Activated CD8-positive, alpha-beta memory T cell treated with anti-CD3 and anti-CD28 coated beads for 24 hours (primary cell): ENCODE data around the gene CST9.
"Not testable (repeated sequence)": the region's sequence is repeated elsewhere in the genome, so short reads cannot be mapped to it uniquely, and the experiment has no call there.

Source experiments
- DNase-seq: peaks from one replicate; pipeline ENCODE4 v3.0.0-alpha.2; 2020

Gene CST9

GRCh38 chr20:23637282-23638221 is 31.8 kb upstream of the CST9 start, which contains the start of gene CST3:
CST3 (minus strand) TSS chr20:23637955; CDS start chr20:23637862, 93 bp downstream.
- DNase-seq: no peak

- DNase-seq: no peak
Observed at GRCh38 chr20:23636908-23637281, 31.2 kb upstream of the CST9 start.

DNA sequence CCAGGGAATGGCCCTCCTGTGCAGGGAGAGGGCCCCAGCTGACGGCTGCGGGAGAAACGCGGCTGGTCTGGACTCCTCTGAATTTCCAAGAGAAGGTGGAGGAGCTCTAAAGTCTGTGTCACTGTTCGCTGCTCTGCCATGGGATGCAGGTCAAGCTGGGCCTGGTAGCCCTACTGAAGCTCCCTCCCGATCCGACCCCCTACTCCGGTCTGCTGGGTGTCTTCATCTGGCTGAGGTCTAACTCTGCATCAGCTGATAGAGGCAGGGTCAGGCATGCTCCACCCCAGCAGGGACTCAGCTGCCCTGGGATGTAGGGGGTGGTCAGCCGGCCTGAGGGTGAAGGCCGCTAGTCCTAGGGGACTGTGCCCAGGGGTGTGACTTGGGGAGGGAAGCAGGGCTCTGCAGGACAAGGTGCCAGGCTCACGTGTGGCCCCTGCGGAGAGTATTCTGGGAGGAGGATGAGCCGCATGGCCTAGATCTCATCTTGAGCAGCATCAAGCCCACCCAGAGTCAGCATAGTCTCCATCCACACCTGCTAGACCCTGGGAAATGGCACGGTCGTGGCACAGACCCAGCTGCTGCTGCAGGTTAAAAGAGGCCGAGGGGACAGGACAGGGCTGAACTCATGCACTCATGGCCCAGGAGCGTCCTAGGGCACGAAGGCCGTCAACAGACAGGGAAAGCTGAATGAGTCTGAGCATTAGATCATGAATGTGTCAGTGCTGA is 30.6 kb upstream of the CST9 start:
- DNase-seq: no peak

DNA sequence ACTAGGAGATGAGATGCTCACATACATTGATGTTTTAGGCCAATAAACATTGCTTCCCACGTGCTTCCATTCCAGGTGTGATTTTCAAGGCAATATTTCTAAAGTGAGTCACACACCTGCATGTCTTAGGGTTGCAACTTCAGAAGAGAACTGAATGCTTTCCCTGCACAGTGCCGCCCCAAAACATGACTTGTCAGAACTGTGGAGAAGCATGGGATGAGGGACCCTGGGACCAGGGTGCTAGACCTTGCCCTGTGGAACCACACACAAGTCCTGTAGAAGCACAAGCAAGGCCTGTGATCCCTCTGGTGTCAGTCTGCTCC is 30.0 kb upstream of the CST9 start:
- not testable (repeated sequence) for DNase-seq

GRCh38 chr20:23634985-23635767 is 29.5 kb upstream of the CST9 start:
- no peak for DNase-seq

DNA sequence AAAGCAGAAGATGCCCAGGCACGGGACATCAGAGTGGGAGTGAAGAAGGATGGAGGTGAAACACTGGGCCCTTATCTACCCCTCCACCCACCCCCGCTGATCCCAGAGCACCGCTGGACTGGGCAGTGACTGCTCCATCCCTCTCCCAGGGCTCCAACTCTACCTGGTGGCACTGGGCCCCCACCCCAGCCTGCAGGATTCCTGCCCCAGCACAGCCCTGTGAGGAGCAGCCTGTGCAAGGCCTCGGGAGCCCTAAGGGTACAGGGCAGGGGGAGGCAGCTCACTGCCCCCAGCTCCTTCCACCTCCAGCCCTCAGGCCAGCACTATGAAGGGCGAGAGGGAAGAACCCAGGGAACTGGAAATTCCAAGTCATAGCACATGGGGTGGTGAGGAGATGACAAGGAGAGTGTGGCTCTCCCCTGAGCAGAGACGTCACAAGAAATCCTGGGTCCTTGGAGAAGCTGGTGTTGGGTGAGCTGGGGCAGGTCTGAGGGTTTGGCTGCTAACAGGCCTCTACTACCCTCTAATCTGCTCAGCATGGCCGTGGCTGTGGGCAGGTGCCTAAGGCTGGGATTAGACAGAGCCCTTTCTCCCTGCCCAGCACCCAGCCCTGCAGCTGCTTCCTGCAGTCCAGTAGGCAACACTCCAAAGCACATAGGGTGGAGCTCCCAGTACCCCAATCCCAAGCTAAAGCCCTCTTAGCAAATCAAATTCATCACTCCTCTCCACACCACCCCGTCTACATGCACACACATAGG is 28.5 kb upstream of the CST9 start:
- DNase-seq: no peak

DNA sequence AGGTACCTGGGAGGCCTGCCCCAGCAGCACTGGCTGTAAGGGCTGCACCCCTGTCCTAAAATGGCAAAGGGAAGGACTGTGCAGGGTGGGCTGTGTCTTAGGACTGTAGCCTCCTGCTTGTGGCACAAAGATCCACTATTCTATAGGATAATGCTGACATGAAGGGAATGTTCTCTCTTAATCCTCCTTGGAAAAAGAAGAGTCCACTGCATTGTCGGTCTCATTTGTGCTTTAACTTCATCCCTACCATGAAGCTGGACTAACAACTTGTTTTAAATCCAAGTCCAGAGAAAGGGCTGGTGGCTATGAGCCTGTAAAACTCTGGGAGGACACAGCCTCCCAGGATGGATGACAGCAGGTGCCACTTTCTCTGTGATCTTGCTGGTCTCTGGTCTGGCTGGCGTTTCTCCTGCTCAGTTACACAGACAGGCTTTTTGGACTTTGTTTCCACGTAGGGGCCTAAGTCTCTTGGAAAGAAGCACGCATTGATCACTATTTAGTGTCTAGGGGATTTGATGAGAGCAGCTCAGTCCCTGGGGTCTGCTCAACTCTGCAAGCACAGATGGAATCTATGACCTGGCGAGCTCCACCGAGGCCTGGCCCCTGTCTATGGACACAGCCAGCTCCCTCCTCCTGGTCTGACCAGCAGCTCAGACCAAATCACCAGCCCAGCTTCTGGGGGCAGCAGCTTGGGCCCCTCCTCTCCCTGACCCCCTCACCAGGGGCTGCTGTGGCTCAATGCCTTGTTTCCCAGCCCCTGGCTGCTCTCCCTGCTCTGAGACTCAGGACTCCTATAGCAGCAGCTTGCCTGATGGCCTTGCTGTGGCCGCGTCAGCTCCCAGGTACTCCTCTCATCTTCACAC is 27.2 kb upstream of the CST9 start:
- DNase-seq: no peak

DNA sequence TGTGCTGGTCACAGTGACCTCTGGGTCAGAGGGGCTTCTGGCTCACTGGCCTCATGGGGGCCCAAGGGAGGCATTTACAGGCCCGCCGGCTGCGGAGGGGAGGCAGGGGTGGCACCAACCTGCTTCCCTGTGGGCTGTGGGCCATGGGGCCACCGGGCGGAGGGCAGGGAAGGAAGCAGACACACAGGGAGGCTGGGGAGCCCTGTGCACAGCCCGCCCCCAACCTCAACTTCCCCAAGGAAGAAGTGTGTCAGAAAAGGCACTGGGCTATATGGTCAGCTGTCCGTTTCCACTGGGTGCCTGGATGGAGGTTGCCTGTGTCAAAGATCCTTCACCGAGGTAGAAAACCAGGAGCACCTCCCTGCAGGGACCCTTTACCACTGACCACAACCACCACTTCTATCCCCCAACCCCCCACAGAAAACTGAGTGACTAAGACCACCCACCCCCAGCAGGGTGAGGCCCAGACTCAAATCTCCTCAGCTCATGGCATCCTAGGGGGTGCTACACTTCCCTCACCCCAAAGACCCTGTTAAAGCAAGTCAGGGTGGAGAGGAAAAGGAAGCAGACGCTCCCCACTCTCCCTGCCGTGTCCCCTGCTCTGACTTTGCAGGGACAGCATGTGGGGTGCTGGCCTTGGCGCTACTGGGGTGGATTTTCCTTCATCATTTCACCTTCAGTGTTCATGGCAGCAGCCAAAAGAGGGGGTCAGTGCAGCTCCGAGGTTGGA is 26.4 kb upstream of the CST9 start:
- DNase-seq: no peak

GRCh38 chr20:23631226-23631822 is 25.6 kb upstream of the CST9 start:
- no peak for DNase-seq

DNA sequence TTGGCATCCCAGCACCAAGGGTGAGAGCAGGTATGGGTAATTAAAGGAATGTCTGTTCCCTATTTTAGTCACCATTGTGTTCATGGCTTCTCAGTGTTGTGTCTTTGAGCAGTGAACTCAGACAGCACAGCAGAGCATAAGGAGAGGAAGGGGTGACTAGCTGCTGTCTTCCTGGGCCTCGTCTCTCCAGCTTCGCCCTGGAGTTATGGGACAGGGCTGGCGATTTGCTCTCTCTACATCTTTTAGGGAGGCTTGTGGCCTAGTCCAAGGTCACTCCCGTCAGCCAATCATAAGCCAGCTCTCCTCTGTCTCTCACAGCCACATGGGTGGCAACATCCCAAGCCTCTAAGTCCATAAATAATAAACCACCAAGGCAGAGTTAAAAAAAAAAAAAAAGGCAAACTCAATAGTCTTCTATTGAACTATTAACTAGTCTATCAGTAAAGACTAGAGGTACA is 24.7 kb upstream of the CST9 start:
- no peak for DNase-seq

GRCh38 chr20:23629542-23630391 is 24.1 kb upstream of the CST9 start:
- DNase-seq: no peak

GRCh38 chr20:23629017-23629541 is 23.4 kb upstream of the CST9 start:
- DNase-seq: no peak

DNA sequence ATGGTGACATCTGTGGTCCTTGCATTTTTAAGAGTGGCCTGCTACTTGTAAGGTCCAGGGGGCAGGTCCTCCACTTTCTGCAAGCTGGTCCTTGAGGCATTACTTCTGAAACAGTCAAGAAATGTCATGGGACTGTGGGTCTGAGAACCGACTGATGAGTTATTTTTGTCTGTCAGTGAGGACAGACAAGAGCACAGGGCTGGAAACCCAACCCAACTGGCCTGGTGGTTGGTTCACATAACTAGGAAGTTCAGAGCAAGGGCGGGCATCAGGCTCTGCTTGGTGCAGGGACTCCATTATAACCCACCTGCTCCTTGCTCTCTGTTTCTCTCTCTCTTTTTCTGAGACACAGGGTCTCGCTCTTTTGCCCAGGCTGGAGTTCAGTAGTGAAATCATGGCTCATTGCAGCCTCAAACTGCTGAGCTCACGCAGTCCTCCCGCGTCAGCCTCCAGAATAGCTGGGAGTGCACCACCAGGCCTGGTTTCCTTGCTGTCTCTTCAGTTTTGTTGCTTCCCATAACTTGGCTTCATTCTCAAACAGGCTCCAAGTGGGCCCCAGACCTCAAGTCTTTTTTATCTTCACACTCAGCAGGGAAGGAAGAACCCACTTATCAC is 22.8 kb upstream of the CST9 start:
- DNase-seq: no peak

- no peak for DNase-seq
Observed at GRCh38 chr20:23627501-23627900, 21.8 kb upstream of the CST9 start.

GRCh38 chr20:23626040-23626620 is 20.4 kb upstream of the CST9 start:
- DNase-seq: no peak

GRCh38 chr20:23625236-23625964 is 19.7 kb upstream of the CST9 start:
- no peak for DNase-seq

GRCh38 chr20:23624324-23624691 is 18.6 kb upstream of the CST9 start:
- DNase-seq: no peak
